H1 (cell line): Measurements from ENCODE around the gene ZNF500. TPM values are rescaled to one million over a fixed set of nuclear protein-coding genes. Genes with fewer than 3 reads are reported as not detected.

Experiments used
- CTCF ChIA-PET: fragments of 300-600 bp; sonication (Branson Sonifier 250); formaldehyde crosslinking; loops from one replicate; lab custom pipeline; 2021; ENCODE audit not compliant: partially characterized antibody; lab: Charles Lee
- POLR2A ChIA-PET: fragments of 300-600 bp; sonication (Branson Sonifier 250); formaldehyde crosslinking; loops from one replicate; lab custom pipeline; 2021; ENCODE audit warnings: inconsistent platforms; ENCODE audit not compliant: partially characterized antibody; lab: Charles Lee
- DNase-seq, 2 experiments: peaks; one replicate each; pipeline versions ENCODE4 v3.0.0 to v3.0.0-alpha.2; 2010 to 2022; ENCODE audit warnings: low spot score in 2 of 2, low read depth in 1 of 2, mixed read lengths in 1 of 2
- FAIRE-seq: peaks from 2 replicates; lab custom pipeline; 2011; peaks lifted over from hg19 to GRCh38; lab: Jason Lieb, UNC
- H2AFZ ChIP-seq: 2 replicates; pipeline ENCODE4 v1.8.1; 2012; ENCODE audit warnings: low read length, inconsistent platforms
- H2AK5ac ChIP-seq: 2 replicates; pipeline ENCODE4 v1.6.1; 2013; ENCODE audit warnings: low read depth, low read length
- H2BK120ac ChIP-seq: replicated peaks from 2 replicates; pipeline ENCODE3; 2013; ENCODE audit warnings: low read depth, low read length, inconsistent platforms
- H2BK12ac ChIP-seq: 2 replicates; pipeline ENCODE4 v1.6.1; 2013; ENCODE audit warnings: low read depth, low read length
- H2BK15ac ChIP-seq: 2 replicates; pipeline ENCODE4 v1.6.1; 2013; ENCODE audit warnings: low read length
- H2BK20ac ChIP-seq: 2 replicates; pipeline ENCODE4 v1.6.1; 2013; ENCODE audit warnings: low read length
- H2BK5ac ChIP-seq: 2 replicates; pipeline ENCODE4 v1.6.1; 2013; ENCODE audit warnings: low read depth, low read length
- H3K14ac ChIP-seq: 2 replicates; pipeline ENCODE4 v1.6.1; 2013; ENCODE audit warnings: inconsistent platforms; ENCODE audit not compliant: insufficient read length
- H3K18ac ChIP-seq: 2 replicates; pipeline ENCODE4 v1.6.1; 2013; ENCODE audit warnings: low read length; ENCODE audit errors: extremely low read depth
- H3K23ac ChIP-seq: 2 replicates; pipeline ENCODE4 v1.6.1; 2013; ENCODE audit warnings: inconsistent platforms; ENCODE audit not compliant: insufficient read length
- H3K23me2 ChIP-seq: 2 replicates; pipeline ENCODE4 v1.6.1; 2013; ENCODE audit warnings: low read depth, low read length
- H3K27ac ChIP-seq: 2 replicates; pipeline ENCODE4 v1.6.1; 2011; ENCODE audit warnings: low read depth, low read length, inconsistent platforms
- H3K27me3 ChIP-seq, 4 experiments: replicated peaks in 1 of 4; 1 replicate in 1 of 4; 2 replicates in 3 of 4; pipeline versions ENCODE4 v1.6.1 to v1.8.1; 2011 to 2013; ENCODE audit warnings: low read length in 3 of 4, mild to moderate bottlenecking in 3 of 4, inconsistent platforms in 2 of 4, mixed read lengths in 2 of 4, moderate library complexity in 1 of 4; ENCODE audit not compliant: control insufficient read depth in 3 of 4, insufficient read depth in 3 of 4; ENCODE audit errors: extremely low read depth in 1 of 4
- H3K36me3 ChIP-seq, 4 experiments: 2 replicates each; pipeline versions ENCODE4 v1.6.1 to v1.8.1; 2011 to 2013; ENCODE audit warnings: mild to moderate bottlenecking in 4 of 4, low read length in 3 of 4, moderate library complexity in 2 of 4, control low read depth in 1 of 4, inconsistent platforms in 1 of 4; ENCODE audit not compliant: insufficient read depth in 4 of 4, control insufficient read depth in 2 of 4
- H3K4ac ChIP-seq: replicated peaks from 2 replicates; pipeline ENCODE3; 2013; ENCODE audit warnings: low read length, low read depth, mixed read lengths, inconsistent platforms; ENCODE audit not compliant: insufficient read length
- H3K4me1 ChIP-seq, 4 experiments: replicated peaks in 1 of 4; 1 replicate in 1 of 4; 2 replicates in 3 of 4; pipeline versions ENCODE4 v1.6.1 to v1.8.1; 2011 to 2013; ENCODE audit warnings: low read length in 3 of 4, inconsistent platforms in 2 of 4, mixed read lengths in 1 of 4; ENCODE audit not compliant: insufficient read depth in 4 of 4, control insufficient read depth in 3 of 4
- H3K4me2 ChIP-seq, 2 experiments: 2 replicates each; pipeline versions ENCODE4 v1.6.1 to v1.8.1; 2011 to 2013; ENCODE audit warnings: low read depth in 2 of 2, low read length in 2 of 2, control low read depth in 1 of 2, inconsistent platforms in 1 of 2, mild to moderate bottlenecking in 1 of 2; ENCODE audit not compliant: insufficient read depth in 1 of 2
- H3K4me3 ChIP-seq, 4 experiments: fragments of 200-600, 300-600 bp in 1 of 4; sonication (generic), shearing (Covaris generic), sonication (Bioruptor Twin) in 1 of 4; 2 replicates each; pipeline versions ENCODE4 v1.5.1 to v1.8.1; 2011 to 2016; ENCODE audit warnings: low read length in 4 of 4, low read depth in 3 of 4, control low read depth in 2 of 4, inconsistent platforms in 2 of 4, mild to moderate bottlenecking in 2 of 4, mixed read lengths in 1 of 4, moderate library complexity in 1 of 4; ENCODE audit not compliant: insufficient read depth in 2 of 4; ENCODE audit errors: extremely low read depth in 1 of 4
- H3K56ac ChIP-seq: replicated peaks from 2 replicates; pipeline ENCODE3; 2013; ENCODE audit warnings: low read depth, mild to moderate bottlenecking, mixed read lengths, low read length, inconsistent platforms; ENCODE audit not compliant: insufficient read length
- H3K79me1 ChIP-seq: 2 replicates; pipeline ENCODE4 v1.6.1; 2013; ENCODE audit warnings: low read depth, low read length, control low read depth
- H3K79me2 ChIP-seq, 2 experiments: 2 replicates each; pipeline versions ENCODE4 v1.6.1 to v1.8.1; 2012 to 2013; ENCODE audit warnings: low read length in 2 of 2, mild to moderate bottlenecking in 2 of 2, inconsistent platforms in 1 of 2; ENCODE audit not compliant: insufficient read depth in 2 of 2, control insufficient read depth in 1 of 2
- H3K9ac ChIP-seq, 4 experiments: replicated peaks in 1 of 4; 1 replicate in 1 of 4; 2 replicates in 3 of 4; pipeline versions ENCODE4 v1.6.1 to v1.8.1; 2011 to 2013; ENCODE audit warnings: low read depth in 3 of 4, low read length in 3 of 4, control low read depth in 2 of 4, mild to moderate bottlenecking in 2 of 4, moderate library complexity in 2 of 4, inconsistent platforms in 1 of 4; ENCODE audit errors: extremely low read depth in 1 of 4
- H3K9me3 ChIP-seq, 2 experiments: 2 replicates each; pipeline versions ENCODE4 v1.6.1 to v1.8.1; 2012 to 2013; ENCODE audit warnings: mild to moderate bottlenecking in 2 of 2, moderate library complexity in 2 of 2, control low read depth in 1 of 2, inconsistent platforms in 1 of 2, low read depth in 1 of 2, low read length in 1 of 2, mixed read lengths in 1 of 2; ENCODE audit not compliant: insufficient read depth in 2 of 2
- H4K20me1 ChIP-seq, 2 experiments: replicated peaks in 1 of 2; 2 replicates each; pipeline versions ENCODE3 to v1.8.1; 2011 to 2013; ENCODE audit warnings: inconsistent platforms in 2 of 2, low read length in 2 of 2, mild to moderate bottlenecking in 1 of 2; ENCODE audit not compliant: insufficient read depth in 2 of 2, control insufficient read depth in 1 of 2
- H4K5ac ChIP-seq: 2 replicates; pipeline ENCODE4 v1.6.1; 2013; ENCODE audit warnings: low read length, low read depth, mixed read lengths, inconsistent platforms; ENCODE audit not compliant: insufficient read length
- H4K8ac ChIP-seq: 2 replicates; pipeline ENCODE4 v1.8.0; 2013; ENCODE audit warnings: mild to moderate bottlenecking, moderate library complexity, low read length, inconsistent platforms; ENCODE audit not compliant: insufficient read depth; ENCODE audit errors: extremely low read depth
- H4K91ac ChIP-seq: replicated peaks from 2 replicates; pipeline ENCODE3; 2013; ENCODE audit warnings: low read length, mixed read lengths, inconsistent platforms; ENCODE audit not compliant: insufficient read length
- CHD1 ChIP-seq: IDR thresholded peaks from 2 replicates; pipeline ENCODE4 v1.6.1; 2012; ENCODE audit warnings: low read depth, low read length, improper control_type of control experiment
- FOSL1 ChIP-seq: IDR thresholded peaks from 2 replicates; pipeline ENCODE4 v1.6.1; 2011; ENCODE audit warnings: mild to moderate bottlenecking, low read depth, low read length, moderate library complexity; ENCODE audit not compliant: insufficient read depth
- HDAC2 ChIP-seq, 2 experiments: fragments of 300-600 bp in 1 of 2; sonication (generic) in 1 of 2; IDR thresholded peaks; 2 replicates each; pipeline ENCODE4 v1.6.1; 2011 to 2012; ENCODE audit warnings: low read depth in 2 of 2, low read length in 2 of 2, mild to moderate bottlenecking in 2 of 2, moderate library complexity in 2 of 2, borderline replicate concordance in 1 of 2, inconsistent platforms in 1 of 2
- HDAC6 ChIP-seq: IDR thresholded peaks from one replicate; pipeline ENCODE4 v1.7.1; 2012; ENCODE audit warnings: low read depth, mild to moderate bottlenecking, inconsistent platforms, low read length, moderate library complexity
- KDM4A ChIP-seq: IDR thresholded peaks from one replicate; pipeline ENCODE4 v1.7.1; 2012; ENCODE audit warnings: low read depth, mild to moderate bottlenecking, moderate library complexity, low read length, inconsistent platforms; ENCODE audit not compliant: severe bottlenecking
- KDM5A ChIP-seq: fragments of 200-600 bp; IDR thresholded peaks from 2 replicates; pipeline ENCODE4 v1.7.1; 2012; ENCODE audit warnings: mild to moderate bottlenecking, low read length, inconsistent platforms, mixed read lengths
- NANOG ChIP-seq: IDR thresholded peaks from 2 replicates; pipeline ENCODE4 v1.6.1; 2011; ENCODE audit warnings: low read length, low read depth, mild to moderate bottlenecking, inconsistent platforms; ENCODE audit not compliant: insufficient read depth, poor library complexity, severe bottlenecking
- POU5F1 ChIP-seq: IDR thresholded peaks from 2 replicates; pipeline ENCODE4 v1.6.1; 2011; ENCODE audit warnings: low read depth, mild to moderate bottlenecking, low read length, moderate library complexity
- RBBP5 ChIP-seq: IDR thresholded peaks from 2 replicates; pipeline ENCODE4 v1.7.1; 2012; ENCODE audit warnings: low read depth, mild to moderate bottlenecking, inconsistent platforms, low read length, moderate library complexity, borderline replicate concordance
- RXRA ChIP-seq: IDR thresholded peaks from 2 replicates; pipeline ENCODE4 v1.6.1; 2011; ENCODE audit warnings: low read depth, mild to moderate bottlenecking, low read length, moderate library complexity; ENCODE audit not compliant: insufficient read depth
- SP2 ChIP-seq: IDR thresholded peaks from 2 replicates; pipeline ENCODE4 v1.6.1; 2012; ENCODE audit warnings: mild to moderate bottlenecking, low read length, inconsistent platforms
- USF2 ChIP-seq: IDR thresholded peaks from 2 replicates; pipeline ENCODE4 v1.6.1; 2011; ENCODE audit warnings: low read length, improper control_type of control experiment
- WGBS, 2 experiments: shearing (Covaris generic) in 1 of 2; methylation state at CpG; one replicate each; pipeline versions ENCODE4 v1.1.6 to v1.1.7; 2013 to 2015; ENCODE audit warnings: low lambda C conversion rate in 2 of 2, mixed read lengths in 2 of 2, inconsistent platforms in 1 of 2, low coverage in 1 of 2, missing lambda C conversion rate in 1 of 2; ENCODE audit not compliant: insufficient replicate concordance in 2 of 2, insufficient coverage in 1 of 2, insufficient read length in 1 of 2; ENCODE audit errors: extremely low coverage in 1 of 2, missing lambda C conversion rate in 1 of 2; 5-methylcytosine and 5-hydroxymethylcytosine counted together
- polyA plus RNA-seq, 7 experiments: library from polyadenylated mRNA; depleted of rRNA in 3 of 7; stranded (reverse) in 5 of 7; unstranded in 2 of 7; fragments of >200 nt in 5 of 7; fragments of 200-250 nt in 2 of 7; gene quantifications; 1 replicate in 5 of 7; 2 replicates in 1 of 7; 4 replicates in 1 of 7; pipeline versions ENCODE4 v1.2.1 to v1.2.3, GENCODE V29; 2011 to 2013; ENCODE audit warnings: missing spikeins in 2 of 7, mixed read lengths in 2 of 7
- total RNA-seq: library from RNA; stranded (reverse); fragmentation: NEBNext Ultra II Directional; extraction: Animal tissue kit (Norgen Biotek cat#: 25700); gene quantifications from 2 replicates; pipeline ENCODE4 v1.2.1, GENCODE V29; 2021

The ZNF500 gene
- total and polyA plus RNA-seq, 2 of the 8 experiments (the other 6 are each of a cell fraction or from before 2014, with no cell fraction given): 10.3 to 10.4 TPM

GRCh38 chr16:4746215-4746614 is 20.7 kb downstream of the ZNF500 start:
- H2BK12ac ChIP-seq: no peak overlapping the region
- H2BK15ac ChIP-seq: no peak overlapping the region
- no peak overlapping the region for H2BK20ac ChIP-seq
- no peak overlapping the region for H4K91ac ChIP-seq
- ChIA-PET POLR2A (interaction anchor here (0.6 to 3.2 kb wide), 5 partner anchors 10 to 86 kb away, joined by 3 to 30 read pairs (median 5); partner anchors contain the start of genes ANKS3 and DNAAF8), CTCF (interaction anchor here (0.7 to 1.7 kb wide), 3 partner anchors 9 to 248 kb away, joined by 3 read pairs; no protein-coding TSS in a partner anchor)
- peaks cover 0 to 5% (median 2%) of the 10 kb centered on the region in 4 experiments; a peak in 5 of 8 replicates for H3K36me3 ChIP-seq
- H3K9me3 ChIP-seq: no peaks in the 10 kb centered on the region
- 88% methylated on average over 8 of the region's 8 CpGs; no CpG with 5 or more reads in 1 of the 2 experiments for WGBS, 2 experiments
- H3K4me2 ChIP-seq: no peak overlapping the region
- DNase-seq (no peak), FAIRE-seq (no peak)
- no peaks in the 10 kb centered on the region for H3K27me3 ChIP-seq
- peak overlapping the region in 1 of 4 experiments; percentile 18; a peak in 2 of 7 replicates for H3K9ac ChIP-seq
- no peaks in the 10 kb centered on the region for H3K79me1 ChIP-seq
- no peak overlapping the region; the same call in 1 of the 2 replicates for H2BK5ac ChIP-seq
- no peaks in the 10 kb centered on the region for H3K79me2 ChIP-seq
- H2BK120ac ChIP-seq: no peak overlapping the region
- H3K4ac ChIP-seq: no peak overlapping the region
- H4K8ac ChIP-seq: no peak overlapping the region
- H3K4me1 ChIP-seq: peaks cover 4 to 9% (median 6%) of the 10 kb centered on the region in 4 experiments
- no peak overlapping the region for H3K14ac ChIP-seq
- H4K5ac ChIP-seq: no peak overlapping the region
- H3K56ac ChIP-seq: no peak overlapping the region
- peak overlapping the region; percentile 32; the same call in 1 of the 2 replicates for H2AK5ac ChIP-seq
- no peaks in the 10 kb centered on the region for H3K23me2 ChIP-seq
- H3K4me3 ChIP-seq: no peak overlapping the region
- H3K23ac ChIP-seq: no peak overlapping the region
- no peaks in the 10 kb centered on the region for H4K20me1 ChIP-seq
- H3K27ac ChIP-seq: no peak overlapping the region
- no peak overlapping the region for H2AFZ ChIP-seq
- H3K18ac ChIP-seq: no peak overlapping the region
- TF ChIP-seq KDM4A: no peak
- TF ChIP-seq RXRA: no peak
- no peak for TF ChIP-seq KDM5A
- no peak for TF ChIP-seq POU5F1
- TF ChIP-seq HDAC2 (IDR thresholded peaks at IDR 0.05; ENCODE audit: borderline replicate concordance in 1 of 2, low read depth in 2 of 2, low read length in 2 of 2): no peak
- no peak for TF ChIP-seq SP2
- TF ChIP-seq HDAC6: no peak
- no peak for TF ChIP-seq RBBP5
- TF ChIP-seq USF2: no peak
- no peak for TF ChIP-seq CHD1
- no peak for TF ChIP-seq FOSL1
- TF ChIP-seq NANOG: no peak
